LNCAP (cell line): ENCODE measurements around the gene WDR37.

Source experiments
- CTCF ChIP-seq: fragments of 450-650 bp; IDR thresholded peaks from 2 replicates; pipeline ENCODE4 v1.5.1; 2017; ENCODE audit warnings: mild to moderate bottlenecking

The WDR37 gene

GRCh38 chr10:1102416-1102815, 46.2 kb downstream of the WDR37 start:
- TF ChIP-seq CTCF, result no peak

GRCh38 chr10:1102831-1103230, 46.6 kb downstream of the WDR37 start:
- no peak for TF ChIP-seq CTCF

GRCh38 chr10:1103551-1103950, 47.4 kb downstream of the WDR37 start:
- TF ChIP-seq CTCF, result no peak

- TF ChIP-seq CTCF, result no peak
Measured at GRCh38 chr10:1104971-1105370, 48.8 kb downstream of the WDR37 start.

GRCh38 chr10:1107004-1107403, 50.8 kb downstream of the WDR37 start:
- TF ChIP-seq CTCF, result no peak

GRCh38 chr10:1107679-1108078, 51.5 kb downstream of the WDR37 start:
- no peak for TF ChIP-seq CTCF

GRCh38 chr10:1109795-1110673, 53.8 kb downstream of the WDR37 start:
- peak; percentile 66 for TF ChIP-seq CTCF
